Esophagus muscularis mucosa (tissue), 4 donors: Measurements from ENCODE around the gene REPS1.

Experiments
- CTCF ChIP-seq, 3 experiments: fragments of 200-600 bp in 2 of 3; fragments of 450-650 bp in 1 of 3; sonication (generic) in 2 of 3; IDR thresholded peaks; one replicate each; pipeline ENCODE4 v1.5.1; 2017 to 2019; ENCODE audit warnings: antibody characterized with exemption in 3 of 3, mild to moderate bottlenecking in 2 of 3, moderate library complexity in 1 of 3
- EP300 ChIP-seq: sonication (generic); formaldehyde crosslinking; IDR thresholded peaks from one replicate; pipeline ENCODE4 v1.6.1; 2017; ENCODE audit warnings: antibody characterized with exemption
- POLR2A ChIP-seq: fragments of 450-650 bp; IDR thresholded peaks from one replicate; pipeline ENCODE4 v1.6.1; 2017; ENCODE audit warnings: antibody characterized with exemption, moderate library complexity, mild to moderate bottlenecking, low read depth
- POLR2AphosphoS5 ChIP-seq, 2 donors: sonication (generic); formaldehyde crosslinking; IDR thresholded peaks; one replicate each; pipeline ENCODE4 v1.6.1; 2017; ENCODE audit warnings: antibody characterized with exemption in 2 of 2

DNA sequence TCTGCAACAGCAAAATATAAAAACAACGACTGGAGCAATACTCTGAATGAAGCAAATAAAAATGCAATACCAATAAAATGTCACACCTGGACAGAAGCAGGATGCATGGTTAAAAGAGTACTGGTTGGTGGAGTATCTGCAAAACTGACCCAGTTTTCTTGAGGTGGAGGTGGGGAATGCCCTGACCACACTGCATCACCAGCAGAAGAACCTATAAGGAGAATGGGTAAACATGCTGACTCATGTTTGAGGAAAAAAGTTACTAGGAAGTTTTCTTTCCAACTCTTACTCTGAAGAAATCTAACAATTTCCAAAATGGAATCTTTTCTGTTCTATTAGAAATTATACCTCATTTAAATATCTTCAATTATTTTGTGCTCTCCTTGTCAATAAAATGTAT is 43.6 kb downstream of the REPS1 start:
- TF ChIP-seq CTCF (IDR thresholded peaks at IDR 0.05) (no peak), POLR2A (no peak), POLR2AphosphoS5 (IDR thresholded peaks at IDR 0.05) (no peak), EP300 (no peak)
